Activated naive CD4-positive, alpha-beta T cell treated with anti-CD3 and anti-CD28 coated beads, Interleukin-2, amount 50 U/mL, for 72 hours (primary cell): ENCODE results near the gene TK2. TPM values are rescaled to one million over a fixed set of nuclear protein-coding genes. Genes with fewer than 3 reads are reported as not detected.
"Not testable (repeated sequence)": the region's sequence is repeated elsewhere in the genome, so short reads cannot be mapped to it uniquely, and the experiment has no call there.

Experiments
- ATAC-seq, 2 donors: fragments of 150-1000 bp; cut with Tn5 transposase; 2 replicates each; pipeline ENCODE4 v1.10.0; 2021; ENCODE audit warnings: mild to moderate bottlenecking in 2 of 2, moderate library complexity in 2 of 2
- DNase-seq, 2 donors: peaks; one replicate each; pipeline ENCODE4 v3.0.0; 2021 to 2022; ENCODE audit warnings: low spot score in 2 of 2
- H3K27ac Mint-ChIP-seq, 2 donors: one replicate each; pipeline ENCODE4 v1.8.0; 2022; ENCODE audit warnings: mild to moderate bottlenecking in 2 of 2, mixed read lengths in 2 of 2
- H3K36me3 Mint-ChIP-seq, 2 donors: one replicate each; pipeline ENCODE4 v1.8.0; 2022; ENCODE audit warnings: mixed read lengths in 2 of 2
- H3K9me3 Mint-ChIP-seq, 2 donors: one replicate each; pipeline ENCODE4 v1.8.0; 2022; ENCODE audit warnings: mixed read lengths in 2 of 2
- total RNA-seq, 2 donors: library from RNA; stranded (reverse); gene quantifications; one replicate each; pipeline ENCODE4 v1.2.3, GENCODE V29; 2022

TK2 gene
- total RNA-seq, 2 donors from 2014 or later, result 2.7 to 9.1 TPM

DNA sequence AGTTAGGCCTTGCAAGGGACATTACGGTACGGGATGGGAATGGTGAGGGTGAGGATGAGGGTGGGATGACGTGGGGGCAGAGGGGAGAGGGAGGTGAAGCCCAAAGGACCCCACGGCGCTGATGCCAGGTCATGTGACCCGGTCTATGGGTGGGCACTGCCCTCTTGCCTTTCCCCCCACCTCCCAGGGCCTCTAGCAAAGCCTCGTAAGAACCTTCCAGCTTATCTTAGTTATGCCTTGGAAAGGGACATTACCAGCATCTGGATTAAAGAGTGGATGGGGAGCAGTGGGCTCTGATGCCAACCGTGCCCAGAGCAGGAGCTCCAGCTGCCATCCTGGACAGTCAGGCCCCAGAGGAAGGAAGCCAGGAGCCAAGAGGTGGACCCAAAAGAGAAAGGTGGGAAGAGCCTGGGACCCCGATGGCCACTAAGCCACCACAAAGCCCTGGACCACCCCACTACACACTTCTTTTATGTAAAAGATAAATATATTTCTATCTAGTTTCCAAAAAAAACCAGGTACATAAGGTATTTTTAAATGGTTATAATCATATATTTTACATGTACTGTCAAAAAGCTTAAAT, 40.9 kb downstream of the TK2 start:
- DNase-seq, result no peak
- no peaks in the 10 kb centered on the region for H3K9me3 Mint-ChIP-seq
- ATAC-seq, result no peak
- no peaks in the 10 kb centered on the region for H3K36me3 Mint-ChIP-seq
- no peak overlapping the region for H3K27ac Mint-ChIP-seq

DNA sequence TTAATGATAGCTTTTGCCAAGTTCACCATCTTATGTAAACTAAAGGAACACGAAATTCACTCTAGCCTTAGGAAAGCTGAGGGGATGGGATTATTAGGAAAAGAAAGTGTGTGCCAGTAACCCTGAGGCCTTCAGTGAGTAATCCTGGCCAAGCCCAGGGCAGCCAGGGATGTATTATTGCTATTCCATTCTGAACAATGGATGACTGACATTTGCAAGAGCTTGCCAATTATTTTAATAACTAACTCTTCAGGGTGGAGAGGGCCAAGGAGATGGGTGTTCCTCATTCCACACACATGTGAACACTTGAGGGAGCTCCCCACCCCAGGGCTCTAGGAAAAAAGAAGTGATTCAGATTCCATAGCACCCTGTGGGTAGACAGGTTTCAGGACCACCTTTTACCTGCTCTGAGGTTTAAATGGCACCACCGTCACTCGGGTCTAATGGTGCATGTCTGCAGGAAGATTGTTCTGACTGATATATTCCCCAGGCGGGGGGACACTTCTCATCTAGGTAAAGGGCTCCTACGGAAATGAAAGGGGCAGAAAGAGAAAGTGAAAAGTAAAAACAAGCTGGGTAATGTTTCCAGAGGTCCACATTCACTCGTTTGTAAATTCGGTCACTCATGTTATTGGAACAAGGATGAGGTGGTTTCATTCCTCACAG, 41.5 kb downstream of the TK2 start:
- ATAC-seq (peak in 1 of 2 donors; percentile 28), DNase-seq (no peak)
- no peak overlapping the region for H3K27ac Mint-ChIP-seq
- H3K9me3 Mint-ChIP-seq, result no peaks in the 10 kb centered on the region
- no peaks in the 10 kb centered on the region for H3K36me3 Mint-ChIP-seq

DNA sequence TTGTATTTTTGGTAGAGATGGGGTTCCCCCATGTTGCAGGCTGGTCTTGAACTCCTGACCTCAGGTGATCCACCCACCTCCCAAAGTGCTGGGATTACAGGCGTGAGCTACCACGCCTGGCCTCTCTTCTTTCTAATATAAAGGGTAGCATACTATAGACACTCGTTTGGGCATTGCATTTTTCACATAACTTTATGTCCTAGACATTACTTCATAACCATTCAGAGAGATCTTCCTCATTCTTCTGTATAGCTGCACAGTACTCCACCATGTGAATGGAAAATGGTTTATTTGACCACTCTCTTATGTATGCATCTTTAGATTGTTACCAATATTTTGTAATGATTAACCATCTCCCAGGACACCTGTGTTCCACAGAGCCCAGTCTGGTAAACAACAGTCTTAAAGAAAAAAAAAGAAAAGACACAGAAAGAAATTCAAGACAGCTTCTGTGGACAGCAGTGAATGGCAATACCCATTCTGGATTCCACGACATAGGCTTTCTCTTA, 42.1 kb downstream of the TK2 start:
- H3K36me3 Mint-ChIP-seq, result no peaks in the 10 kb centered on the region
- H3K9me3 Mint-ChIP-seq, result no peaks in the 10 kb centered on the region
- DNase-seq (no peak), ATAC-seq (no peak)
- H3K27ac Mint-ChIP-seq, result no peak overlapping the region

DNA sequence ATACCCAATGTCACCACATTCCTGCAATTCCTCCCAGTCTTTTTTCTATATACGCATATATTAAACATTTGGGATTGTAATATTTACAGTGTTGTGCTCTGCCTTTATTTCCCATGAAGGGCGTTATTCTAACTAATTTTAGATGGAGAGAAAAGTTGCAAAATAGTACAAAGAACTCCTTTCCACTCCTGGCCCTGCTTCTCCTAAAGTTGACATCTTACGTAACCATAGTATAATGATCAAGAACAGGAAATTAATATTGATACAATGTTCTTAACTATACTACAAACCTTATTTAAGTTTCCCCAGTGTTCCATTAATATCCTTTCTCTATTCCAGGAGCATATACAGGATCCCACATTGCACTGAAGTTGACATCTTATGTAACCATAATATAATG, 46.3 kb downstream of the TK2 start:
- H3K27ac Mint-ChIP-seq, result no peak overlapping the region
- DNase-seq (no peak), ATAC-seq (no peak)
- H3K9me3 Mint-ChIP-seq, result no peaks in the 10 kb centered on the region
- no peaks in the 10 kb centered on the region for H3K36me3 Mint-ChIP-seq

DNA sequence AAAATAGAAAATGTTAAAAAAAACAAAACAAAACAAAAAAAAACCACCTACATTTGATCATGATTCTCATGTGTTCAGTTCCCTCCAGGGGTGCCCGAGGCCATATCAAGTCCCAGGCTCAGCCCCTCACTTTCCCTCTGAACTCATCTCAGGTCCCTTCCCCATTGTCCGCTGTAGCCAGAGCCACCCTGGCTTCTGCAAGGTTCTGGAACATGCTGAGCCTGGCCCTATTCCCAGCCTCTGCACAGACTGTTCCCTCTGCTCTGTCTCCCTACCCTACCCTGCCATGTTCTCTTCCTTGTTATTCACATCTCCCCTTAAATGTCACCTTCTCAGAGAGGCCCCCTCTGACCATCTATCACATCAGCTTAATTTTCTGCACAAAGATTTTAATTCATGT, 46.9 kb downstream of the TK2 start:
- Mint-ChIP-seq H3K27ac (no peak overlapping the region), H3K9me3 (no peaks in the 10 kb centered on the region), H3K36me3 (no peaks in the 10 kb centered on the region)
- no peak for DNase-seq
- no peak for ATAC-seq

DNA sequence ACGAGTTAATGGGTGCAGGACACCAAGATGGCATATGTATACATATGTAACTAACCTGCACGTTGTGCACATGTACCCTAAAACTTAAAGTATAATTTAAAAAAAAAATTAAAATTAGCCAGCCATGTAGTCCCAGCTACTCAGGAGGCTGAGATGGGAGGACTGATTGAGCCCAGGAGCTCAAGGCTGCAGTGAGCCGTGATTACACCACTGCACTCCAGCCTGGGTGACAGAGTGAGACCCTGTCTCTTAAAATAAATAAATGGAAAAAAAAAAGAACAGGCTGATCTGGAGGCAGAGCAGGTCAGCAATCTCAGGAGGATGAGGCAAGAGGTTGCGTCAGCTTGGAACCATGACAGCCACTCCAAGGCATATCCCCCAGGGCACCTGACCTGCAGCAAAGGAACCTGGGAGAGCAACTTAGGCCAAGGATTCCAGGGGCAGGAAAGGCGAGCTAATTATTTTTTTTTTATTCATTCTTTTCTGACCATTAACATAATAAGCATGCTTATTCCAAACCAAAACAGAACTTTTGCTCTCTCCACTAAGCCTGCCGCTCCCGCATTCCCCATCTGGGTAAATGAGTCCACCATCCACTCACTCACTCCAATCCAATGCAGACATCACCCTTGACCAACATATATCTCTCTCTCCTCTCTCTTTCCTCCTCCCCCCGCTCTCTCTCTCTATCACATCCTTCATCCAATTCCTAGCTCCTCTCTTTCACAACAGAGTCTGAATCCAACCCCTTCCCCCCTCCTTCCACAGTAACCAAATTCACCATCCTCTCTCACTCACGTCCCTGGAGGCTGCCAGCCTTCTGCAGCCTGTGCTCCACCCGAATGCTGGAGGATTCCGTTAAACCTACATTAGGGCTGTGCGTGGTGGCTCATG, 47.7 kb downstream of the TK2 start:
- ATAC-seq (no peak), DNase-seq (no peak)
- H3K36me3 Mint-ChIP-seq, result no peaks in the 10 kb centered on the region
- no peak overlapping the region for H3K27ac Mint-ChIP-seq
- peaks cover 0 to under 1% of the 10 kb centered on the region in 2 donors for H3K9me3 Mint-ChIP-seq

DNA sequence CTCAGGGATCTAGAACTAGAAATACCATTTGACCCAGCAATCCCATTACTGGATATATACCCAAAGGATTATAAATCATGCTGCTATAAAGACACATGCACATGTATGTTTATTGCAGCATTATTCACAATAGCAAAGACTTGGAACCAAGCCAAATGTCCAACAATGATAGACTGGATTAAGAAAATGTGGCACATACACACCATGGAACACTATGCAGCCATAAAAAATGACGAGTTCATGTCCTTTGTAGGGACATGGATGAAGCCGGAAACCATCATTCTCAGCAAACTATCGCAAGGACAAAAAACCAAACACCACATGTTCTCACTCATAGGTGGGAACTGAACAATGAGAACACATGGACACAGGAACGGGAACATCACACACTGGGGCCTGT, 48.4 kb downstream of the TK2 start:
- H3K36me3 Mint-ChIP-seq, DNase-seq, H3K9me3 Mint-ChIP-seq, H3K27ac Mint-ChIP-seq, ATAC-seq: not testable (repeated sequence)

DNA sequence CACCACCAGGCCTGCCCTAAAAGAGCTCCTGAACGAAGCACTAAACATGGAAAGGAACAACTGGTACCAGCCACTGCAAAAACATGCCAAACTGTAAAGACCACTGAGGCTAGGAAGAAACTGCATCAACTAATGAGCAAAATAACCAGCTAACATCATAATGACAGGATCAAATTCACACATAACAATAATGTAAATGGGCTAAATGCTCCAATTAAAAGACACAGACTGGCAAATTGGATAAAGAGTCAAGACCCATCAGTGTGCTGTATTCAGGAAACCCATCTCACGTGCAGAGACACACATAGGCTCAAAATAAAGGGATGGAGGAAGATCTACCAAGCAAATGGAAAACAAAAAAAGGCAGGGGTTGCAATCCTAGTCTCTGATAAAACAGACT, 52.0 kb downstream of the TK2 start:
- not testable (repeated sequence) for H3K27ac Mint-ChIP-seq, H3K36me3 Mint-ChIP-seq, H3K9me3 Mint-ChIP-seq, DNase-seq, ATAC-seq

DNA sequence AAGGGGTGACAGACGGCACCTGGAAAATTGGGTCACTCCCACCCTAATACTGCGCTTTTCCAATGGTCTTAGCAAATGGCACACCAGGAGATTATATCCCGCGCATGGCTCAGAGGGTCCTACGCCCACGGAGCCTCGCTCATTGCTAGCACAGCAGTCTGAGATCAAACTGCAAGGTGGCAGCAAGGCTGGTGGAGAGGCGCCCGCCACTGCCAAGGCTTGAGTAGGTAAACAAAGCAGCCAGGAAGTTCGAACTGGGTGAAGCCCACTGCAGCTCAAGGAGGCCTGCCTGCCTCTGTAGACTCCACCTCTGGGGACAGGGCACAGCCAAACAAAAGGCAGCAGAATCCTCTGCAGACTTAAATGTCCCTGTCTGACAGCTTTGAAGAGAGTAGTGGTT, 53.7 kb downstream of the TK2 start:
- not testable (repeated sequence) for ATAC-seq, H3K27ac Mint-ChIP-seq, H3K36me3 Mint-ChIP-seq, H3K9me3 Mint-ChIP-seq, DNase-seq

DNA sequence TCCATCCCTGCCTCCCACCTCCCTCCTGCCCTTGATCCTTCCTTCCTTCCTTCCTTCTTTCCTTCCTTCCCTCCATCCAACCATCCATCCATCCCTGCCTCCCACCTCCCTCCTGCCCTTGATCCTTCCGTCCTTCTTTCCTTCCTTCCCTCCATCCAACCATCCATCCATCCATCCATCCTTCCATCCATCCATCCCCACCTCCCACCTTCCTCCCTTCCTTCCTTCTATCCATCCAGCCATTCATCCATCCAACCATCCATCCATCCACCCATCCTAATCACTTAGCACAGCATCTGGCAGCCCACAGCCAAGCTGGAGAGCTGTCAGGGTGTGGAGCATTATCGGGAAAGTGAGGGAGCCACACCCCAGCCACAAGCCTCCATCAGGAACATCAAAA, 54.5 kb downstream of the TK2 start:
- DNase-seq (no peak), ATAC-seq (no peak)
- peaks cover 0 to 4% of the 10 kb centered on the region in 2 donors for H3K9me3 Mint-ChIP-seq
- no peak overlapping the region for H3K27ac Mint-ChIP-seq
- H3K36me3 Mint-ChIP-seq, result no peaks in the 10 kb centered on the region

DNA sequence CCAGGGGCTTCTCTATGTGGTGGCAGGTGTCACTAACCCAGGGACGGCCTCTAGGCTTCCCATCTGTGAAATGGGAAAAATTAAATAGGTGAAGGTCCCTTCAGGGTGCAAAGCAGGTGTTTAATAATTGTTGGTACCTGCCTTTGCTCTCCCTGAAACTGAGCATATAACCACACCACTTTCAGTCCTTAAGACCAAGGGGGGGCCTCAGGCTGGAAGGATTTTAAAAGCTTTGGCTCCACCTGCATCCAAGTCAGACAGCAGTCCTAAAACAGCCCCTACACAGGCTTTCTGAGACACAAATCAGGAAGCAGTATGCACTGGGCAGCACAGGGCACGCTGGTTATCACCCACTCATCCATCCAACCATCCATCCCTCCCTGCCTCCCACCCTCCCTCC, 55.0 kb downstream of the TK2 start:
- Mint-ChIP-seq H3K9me3 (peaks cover 0 to 4% of the 10 kb centered on the region in 2 donors), H3K36me3 (no peaks in the 10 kb centered on the region), H3K27ac (no peak overlapping the region)
- no peak for ATAC-seq
- no peak for DNase-seq

DNA sequence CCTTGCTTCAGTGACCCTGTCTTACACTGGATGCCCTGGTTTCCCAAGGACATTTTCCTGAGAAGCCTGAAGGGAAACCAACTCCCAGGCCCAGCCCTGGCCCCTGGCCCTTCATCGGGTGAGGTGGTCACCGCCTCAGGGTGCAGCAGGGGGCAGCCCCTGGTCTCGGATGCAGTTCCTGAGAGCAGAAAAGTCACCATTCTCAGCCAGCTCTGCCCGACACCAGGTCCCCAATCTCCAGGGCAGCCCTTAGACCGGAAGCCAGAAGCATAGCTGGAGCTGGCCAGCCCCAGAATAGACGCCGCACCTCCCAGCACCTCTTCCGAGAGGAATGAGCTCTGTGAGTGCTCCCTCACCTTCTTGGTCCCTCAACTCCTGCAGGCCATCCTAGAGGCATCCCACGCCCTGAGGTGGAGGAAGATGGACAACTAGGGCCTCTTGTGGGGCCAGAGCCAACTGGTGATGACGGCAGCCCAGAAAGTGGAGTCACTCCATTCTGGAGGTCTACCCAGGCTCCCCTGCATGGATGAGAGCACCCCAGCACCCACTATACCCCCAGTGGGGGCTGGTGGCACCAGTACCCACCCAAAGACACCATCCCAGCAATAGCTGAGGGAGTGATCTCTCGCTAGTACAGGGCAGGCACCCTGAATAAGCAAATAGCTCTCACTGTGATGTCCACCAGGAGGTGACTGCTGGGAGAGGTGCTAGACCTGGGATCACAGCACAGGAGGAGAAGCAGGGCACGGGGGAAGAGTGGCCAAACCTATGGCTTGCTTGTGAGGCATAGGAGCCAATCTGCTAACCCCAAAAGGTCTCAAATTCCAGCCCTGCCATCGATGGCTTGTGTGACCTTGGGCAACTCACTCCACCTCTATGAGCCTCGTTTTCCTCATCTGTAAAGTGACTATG, 56.2 kb downstream of the TK2 start:
- ATAC-seq (no peak), DNase-seq (no peak)
- H3K9me3 Mint-ChIP-seq, result peaks cover 0 to 4% of the 10 kb centered on the region in 2 donors
- no peak overlapping the region for H3K27ac Mint-ChIP-seq
- H3K36me3 Mint-ChIP-seq, result no peaks in the 10 kb centered on the region

DNA sequence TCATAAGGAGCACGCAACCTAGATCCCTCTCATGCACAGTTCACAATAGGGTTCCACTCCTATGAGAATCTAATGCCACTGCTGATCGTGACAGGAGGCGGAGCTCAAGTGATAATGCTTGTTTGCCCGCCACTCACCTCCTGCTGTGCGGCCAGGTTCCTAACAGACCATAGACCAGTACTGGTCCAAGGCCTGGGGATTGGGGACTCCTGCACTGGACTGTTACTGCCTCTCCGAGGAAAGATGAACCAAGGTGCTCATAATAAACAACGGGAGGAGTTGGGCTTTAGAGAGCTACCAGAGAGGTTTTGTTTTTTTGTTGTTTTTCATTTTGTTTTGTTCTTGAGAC, 58.2 kb downstream of the TK2 start:
- Mint-ChIP-seq H3K27ac (no peak overlapping the region), H3K9me3 (no peaks in the 10 kb centered on the region), H3K36me3 (no peaks in the 10 kb centered on the region)
- no peak for ATAC-seq
- DNase-seq, result no peak

DNA sequence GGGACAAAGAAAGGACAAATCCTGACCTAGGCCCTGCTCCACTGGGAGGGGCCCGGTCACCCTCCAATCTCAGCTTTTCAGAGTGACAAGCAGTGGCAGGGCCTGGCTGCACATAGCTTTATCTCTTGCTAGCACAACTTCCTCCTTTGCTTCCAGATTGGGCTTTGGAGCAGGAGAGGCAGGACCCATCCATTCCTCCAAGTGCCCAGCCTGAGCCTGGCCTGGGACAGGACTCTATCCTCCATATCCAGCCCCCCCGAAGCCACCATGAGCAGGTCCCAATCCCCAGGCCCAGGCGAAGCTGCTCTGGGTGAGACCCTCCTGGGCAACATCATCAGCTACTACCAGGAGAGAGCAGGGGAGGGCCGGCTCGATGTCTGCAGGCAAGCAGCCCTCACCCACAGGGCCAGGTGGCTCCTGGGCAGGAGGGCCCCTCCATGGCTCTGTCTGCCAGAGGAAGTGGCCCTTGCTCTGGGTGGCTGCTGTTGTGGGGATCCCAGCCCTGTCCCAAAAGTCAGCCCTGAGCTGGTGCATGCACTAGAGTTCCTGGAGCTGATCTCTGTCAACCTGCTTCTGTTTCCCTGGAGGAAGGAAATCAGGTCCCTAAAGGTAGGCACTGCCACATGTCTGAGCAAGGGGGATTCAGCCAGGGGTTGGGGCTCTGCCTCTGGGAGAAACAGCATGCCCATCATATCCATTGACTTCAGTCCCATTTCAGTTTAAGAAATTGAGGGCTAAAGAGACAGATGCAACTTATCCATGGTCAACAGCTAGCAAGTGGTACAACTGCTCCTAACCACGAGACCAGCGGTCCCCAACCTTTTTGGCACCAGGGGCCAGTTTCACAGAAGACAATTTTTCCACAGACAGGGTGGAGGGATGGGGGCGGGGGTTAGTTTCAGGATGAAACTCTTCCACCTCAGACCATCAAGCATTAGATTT, 58.9 kb downstream of the TK2 start:
- peak in 1 of 2 donors; percentile 29 for ATAC-seq
- H3K27ac Mint-ChIP-seq, result peak overlapping the region; percentile 40 to 98

DNA sequence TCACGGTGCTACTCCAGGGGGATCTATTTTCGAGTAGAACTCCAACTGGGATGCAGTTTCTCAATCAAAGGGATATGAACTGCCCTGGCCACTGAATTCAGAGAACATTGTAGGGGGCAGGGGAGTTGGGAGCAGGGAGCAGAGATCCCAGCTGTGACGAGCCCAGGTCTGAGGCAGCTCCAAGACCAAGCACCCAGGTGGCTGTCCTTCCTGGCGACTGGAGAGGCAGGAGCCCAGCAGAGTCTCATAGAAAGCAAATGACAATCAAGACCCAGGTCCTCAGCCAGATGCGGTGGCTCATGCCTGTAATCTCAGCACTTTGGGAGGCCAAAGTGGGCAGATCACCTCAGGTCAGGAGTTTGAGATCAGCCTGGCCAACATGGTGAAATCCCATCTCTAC, 60.1 kb downstream of the TK2 start:
- ATAC-seq, result peak in 1 of 2 donors; percentile 47
- no peaks in the 10 kb centered on the region for H3K36me3 Mint-ChIP-seq

More for the DNA sequence above, 58.9 kb downstream of the TK2 start:
- no peak for DNase-seq
- Mint-ChIP-seq H3K36me3 (no peaks in the 10 kb centered on the region), H3K9me3 (no peaks in the 10 kb centered on the region)

More for the DNA sequence above, 60.1 kb downstream of the TK2 start:
- no peak for DNase-seq
- Mint-ChIP-seq H3K27ac (peak overlapping the region in 1 of 2 donors; percentile 46), H3K9me3 (no peaks in the 10 kb centered on the region)
